Loucy (cell line): Measurements from ENCODE around the gene WDR7.

Experiments
- H2AFZ ChIP-seq: fragments of 200-600 bp; sonication (generic); 2 replicates; pipeline ENCODE4 v1.6.0; 2016; ENCODE audit warnings: antibody characterized with exemption, mild to moderate bottlenecking, low read length, moderate library complexity
- H3F3A ChIP-seq: fragments of 200-600 bp; 2 replicates; pipeline ENCODE4 v1.6.0; 2016; ENCODE audit warnings: antibody characterized with exemption, low read depth, mild to moderate bottlenecking
- H3K27me3 ChIP-seq: fragments of 200-600 bp; sonication (generic); 2 replicates; pipeline ENCODE4 v1.6.1; 2014; ENCODE audit warnings: low read length, mild to moderate bottlenecking; ENCODE audit not compliant: insufficient read depth, poor library complexity, severe bottlenecking
- H3K36me3 ChIP-seq: fragments of 200-600 bp; sonication (generic); 2 replicates; pipeline ENCODE4 v1.6.1; 2016; ENCODE audit warnings: low read length; ENCODE audit not compliant: insufficient read depth
- H3K4me1 ChIP-seq: fragments of 200-600 bp; sonication (generic); 2 replicates; pipeline ENCODE4 v1.5.1; 2014; ENCODE audit warnings: low read length, mild to moderate bottlenecking; ENCODE audit not compliant: insufficient read depth, poor library complexity, severe bottlenecking
- H3K4me2 ChIP-seq: fragments of 200-600 bp; sonication (generic); 2 replicates; pipeline ENCODE4 v1.6.0; 2014; ENCODE audit warnings: antibody characterized with exemption, low read length, low read depth, mild to moderate bottlenecking; ENCODE audit not compliant: poor library complexity, severe bottlenecking
- H3K4me3 ChIP-seq: fragments of 200-600 bp; sonication (generic); 2 replicates; pipeline ENCODE4 v1.5.1; 2014; ENCODE audit warnings: low read length, mild to moderate bottlenecking, mixed read lengths; ENCODE audit not compliant: poor library complexity, severe bottlenecking
- H3K79me2 ChIP-seq: fragments of 200-600 bp; sonication (generic); 2 replicates; pipeline ENCODE4 v1.6.1; 2014; ENCODE audit warnings: low read length; ENCODE audit not compliant: insufficient read depth
- H3K9ac ChIP-seq: fragments of 200-600 bp; sonication (generic); 2 replicates; pipeline ENCODE4 v1.6.0; 2014; ENCODE audit warnings: mild to moderate bottlenecking, low read depth, low read length, moderate library complexity; ENCODE audit not compliant: poor library complexity, severe bottlenecking
- H3K9me2 ChIP-seq: fragments of 200-600 bp; sonication (generic); replicated peaks from 2 replicates; pipeline ENCODE4 v1.6.1; 2016; ENCODE audit warnings: low read depth, low read length, mixed read lengths
- H3K9me3 ChIP-seq: fragments of 200-600 bp; sonication (generic); 2 replicates; pipeline ENCODE4 v1.6.1; 2014; ENCODE audit warnings: mild to moderate bottlenecking, antibody characterized with exemption, low read length, low read depth; ENCODE audit not compliant: insufficient read depth
- H4K20me1 ChIP-seq: fragments of 200-600 bp; sonication (generic); 2 replicates; pipeline ENCODE4 v1.6.0; 2014; ENCODE audit warnings: antibody characterized with exemption, low read length, mild to moderate bottlenecking; ENCODE audit not compliant: insufficient read depth, poor library complexity, severe bottlenecking
- EZH2phosphoT487 ChIP-seq: fragments of 200-600 bp; IDR thresholded peaks from 2 replicates; pipeline ENCODE4 v1.6.1; 2018; ENCODE audit warnings: antibody characterized with exemption, mild to moderate bottlenecking, moderate library complexity, borderline replicate concordance
- TF ChIP-seq, protein P1 (sequence below): fragments of 200-600 bp; sonication (generic); conservative IDR thresholded peaks from 2 replicates; pipeline ENCODE4 v1.5.1; 2014; ENCODE audit warnings: mild to moderate bottlenecking, antibody characterized with exemption, low read length

WDR7 gene

GRCh38 chr18:56639104-56639381 is 12.1 kb upstream of the WDR7 start:
- Histone ChIP-seq H3K9me2 (no peaks in the 10 kb centered on the region), H3K79me2 (peaks cover 43% of the 10 kb centered on the region), H3K27me3 (peaks cover 18% of the 10 kb centered on the region), H3K4me3 (peak overlapping the region; percentile 80), H3K4me2 (peak overlapping the region; percentile 88), H2AFZ (peak overlapping the region; percentile 91), H3K4me1 (peaks cover 38% of the 10 kb centered on the region), H3F3A (no peaks in the 10 kb centered on the region), H4K20me1 (peaks cover 41% of the 10 kb centered on the region), H3K9ac (peak overlapping the region; percentile 70), H3K9me3 (no peaks in the 10 kb centered on the region), H3K36me3 (no peaks in the 10 kb centered on the region; the same call in 1 of the 2 replicates)
- no peak for TF ChIP-seq EZH2phosphoT487
- TF ChIP-seq, protein P1, sequence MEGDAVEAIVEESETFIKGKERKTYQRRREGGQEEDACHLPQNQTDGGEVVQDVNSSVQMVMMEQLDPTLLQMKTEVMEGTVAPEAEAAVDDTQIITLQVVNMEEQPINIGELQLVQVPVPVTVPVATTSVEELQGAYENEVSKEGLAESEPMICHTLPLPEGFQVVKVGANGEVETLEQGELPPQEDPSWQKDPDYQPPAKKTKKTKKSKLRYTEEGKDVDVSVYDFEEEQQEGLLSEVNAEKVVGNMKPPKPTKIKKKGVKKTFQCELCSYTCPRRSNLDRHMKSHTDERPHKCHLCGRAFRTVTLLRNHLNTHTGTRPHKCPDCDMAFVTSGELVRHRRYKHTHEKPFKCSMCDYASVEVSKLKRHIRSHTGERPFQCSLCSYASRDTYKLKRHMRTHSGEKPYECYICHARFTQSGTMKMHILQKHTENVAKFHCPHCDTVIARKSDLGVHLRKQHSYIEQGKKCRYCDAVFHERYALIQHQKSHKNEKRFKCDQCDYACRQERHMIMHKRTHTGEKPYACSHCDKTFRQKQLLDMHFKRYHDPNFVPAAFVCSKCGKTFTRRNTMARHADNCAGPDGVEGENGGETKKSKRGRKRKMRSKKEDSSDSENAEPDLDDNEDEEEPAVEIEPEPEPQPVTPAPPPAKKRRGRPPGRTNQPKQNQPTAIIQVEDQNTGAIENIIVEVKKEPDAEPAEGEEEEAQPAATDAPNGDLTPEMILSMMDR: no peak

- TF ChIP-seq, protein P1: no peak
- TF ChIP-seq EZH2phosphoT487: no peak
- Histone ChIP-seq H4K20me1 (peaks cover 36% of the 10 kb centered on the region), H3K9me2 (no peaks in the 10 kb centered on the region), H3K79me2 (peaks cover 38% of the 10 kb centered on the region), H2AFZ (no peak overlapping the region), H3F3A (no peaks in the 10 kb centered on the region), H3K27me3 (peaks cover 18% of the 10 kb centered on the region), H3K36me3 (no peaks in the 10 kb centered on the region; the same call in 1 of the 2 replicates), H3K4me2 (peak overlapping the region; percentile 88), H3K4me3 (peak overlapping the region; percentile 80), H3K9me3 (no peaks in the 10 kb centered on the region), H3K4me1 (peaks cover 32% of the 10 kb centered on the region), H3K9ac (no peak overlapping the region)
Measured at GRCh38 chr18:56639571-56639970, 11.6 kb upstream of the WDR7 start.

- Histone ChIP-seq H3K4me3 (no peak overlapping the region), H3K36me3 (no peaks in the 10 kb centered on the region), H3K4me2 (no peak overlapping the region), H4K20me1 (peaks cover 13% of the 10 kb centered on the region), H3K4me1 (peaks cover 18% of the 10 kb centered on the region), H3F3A (no peaks in the 10 kb centered on the region), H3K9me3 (no peaks in the 10 kb centered on the region), H3K27me3 (peaks cover 18% of the 10 kb centered on the region), H3K9me2 (no peaks in the 10 kb centered on the region), H3K79me2 (peaks cover 16% of the 10 kb centered on the region), H2AFZ (no peak overlapping the region), H3K9ac (no peak overlapping the region)
- no peak for TF ChIP-seq EZH2phosphoT487
- TF ChIP-seq, protein P1: no peak
Measured at GRCh38 chr18:56641714-56642337, 9.3 kb upstream of the WDR7 start.
